HG03095 (cell line): Measurements from ENCODE around the gene CHAMP1.
"Not testable (repeated sequence)": the region's sequence is repeated elsewhere in the genome, so short reads cannot be mapped to it uniquely, and the experiment has no call there.

Source experiments
- ATAC-seq: cut with Tn5 transposase; IDR thresholded peaks from one replicate; pipeline ENCODE4 v1.9.1; 2021; ENCODE audit warnings: moderate library complexity; ENCODE audit not compliant: unreplicated experiment

The CHAMP1 gene

DNA sequence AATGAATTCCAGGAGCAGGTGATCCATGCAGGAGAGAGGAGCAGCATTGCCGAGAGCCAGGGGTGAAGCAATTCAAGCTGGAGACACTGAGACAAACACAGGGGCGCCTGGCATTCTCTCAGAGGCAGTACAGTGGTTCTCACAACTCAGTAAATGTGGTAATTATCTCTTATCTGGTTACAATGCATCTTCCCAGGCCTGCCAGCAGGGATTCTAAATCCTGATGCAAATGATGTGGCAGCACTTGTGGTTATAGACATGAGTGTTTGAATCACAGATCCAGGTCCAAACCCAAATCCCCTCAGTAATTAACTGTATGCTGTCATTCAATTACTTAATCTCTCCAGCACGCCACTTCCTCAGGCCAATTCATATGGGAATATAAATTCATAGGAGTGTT, 19.6 kb downstream of the CHAMP1 start:
- ATAC-seq, result not testable (repeated sequence)

DNA sequence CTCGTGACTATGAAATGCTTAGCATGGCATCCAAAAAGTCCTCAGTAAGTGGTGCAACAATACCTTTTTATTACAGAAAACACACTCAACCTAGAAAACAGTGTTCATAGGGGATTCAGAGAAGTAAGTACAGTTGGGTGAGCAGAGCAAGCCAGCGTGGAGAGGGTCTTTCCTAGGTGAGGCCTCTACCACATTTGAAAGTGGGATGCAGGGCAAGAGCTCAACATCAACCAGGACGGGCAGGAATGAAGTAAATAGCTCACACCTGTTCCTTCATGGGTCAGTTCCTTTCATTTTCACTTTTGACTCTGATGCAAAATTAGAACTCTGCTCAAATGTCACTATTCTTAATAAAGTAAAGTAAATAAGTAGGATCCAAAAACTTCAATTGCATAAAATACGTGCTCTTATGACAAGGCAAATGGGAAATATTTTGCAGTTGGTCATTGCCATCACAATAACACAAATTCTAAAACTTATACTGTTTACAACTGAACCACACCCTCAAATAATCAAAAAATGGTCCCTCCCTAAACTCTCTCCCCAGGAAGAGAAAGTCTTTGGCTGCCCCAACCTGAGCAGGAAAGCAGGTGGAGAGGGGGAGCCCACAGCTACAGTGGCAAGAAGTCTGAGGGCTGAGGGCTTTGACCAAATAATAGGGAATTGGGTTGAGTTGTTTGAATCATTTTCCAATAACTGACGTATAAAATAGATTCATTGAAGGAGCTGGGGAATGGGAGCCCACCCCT, 20.2 kb downstream of the CHAMP1 start:
- no peak for ATAC-seq

DNA sequence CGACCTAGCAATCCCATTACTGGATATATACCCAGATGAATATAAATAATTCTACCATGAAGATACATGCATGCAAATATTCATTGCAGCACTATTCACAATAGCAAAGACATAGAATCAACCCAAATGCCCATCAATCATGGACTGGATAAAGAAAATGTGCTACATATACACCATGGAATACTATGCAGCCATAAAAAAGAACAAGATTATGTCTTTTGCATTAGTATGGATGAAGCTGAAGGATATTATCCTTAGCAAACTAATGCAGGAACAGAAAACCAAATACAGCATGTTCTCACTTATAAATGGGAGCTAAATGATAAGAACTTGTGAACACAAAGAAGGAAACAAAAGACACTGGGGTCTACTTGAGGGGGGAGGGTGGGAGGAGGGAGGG, 22.2 kb downstream of the CHAMP1 start:
- ATAC-seq, result not testable (repeated sequence)

DNA sequence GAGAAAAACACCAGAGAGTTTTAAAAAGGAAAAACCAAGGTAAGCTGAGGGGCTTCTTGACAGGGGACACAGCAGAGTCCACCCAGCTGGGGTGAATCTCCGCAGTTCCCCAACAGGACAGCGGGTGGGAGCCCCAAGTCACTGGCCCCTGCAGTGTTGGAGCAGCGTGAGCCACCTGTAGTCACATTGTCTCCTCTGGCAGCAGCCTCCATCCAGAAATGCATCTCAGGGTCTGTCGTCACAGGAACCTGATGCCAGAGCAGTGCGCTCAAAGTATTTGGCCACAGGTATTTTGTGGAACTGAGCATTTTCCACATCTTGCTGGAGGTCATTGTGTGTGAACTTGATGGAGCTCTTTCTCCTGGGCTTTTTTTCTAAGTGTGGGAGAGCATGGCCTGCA, 24.7 kb downstream of the CHAMP1 start:
- ATAC-seq, result no peak

DNA sequence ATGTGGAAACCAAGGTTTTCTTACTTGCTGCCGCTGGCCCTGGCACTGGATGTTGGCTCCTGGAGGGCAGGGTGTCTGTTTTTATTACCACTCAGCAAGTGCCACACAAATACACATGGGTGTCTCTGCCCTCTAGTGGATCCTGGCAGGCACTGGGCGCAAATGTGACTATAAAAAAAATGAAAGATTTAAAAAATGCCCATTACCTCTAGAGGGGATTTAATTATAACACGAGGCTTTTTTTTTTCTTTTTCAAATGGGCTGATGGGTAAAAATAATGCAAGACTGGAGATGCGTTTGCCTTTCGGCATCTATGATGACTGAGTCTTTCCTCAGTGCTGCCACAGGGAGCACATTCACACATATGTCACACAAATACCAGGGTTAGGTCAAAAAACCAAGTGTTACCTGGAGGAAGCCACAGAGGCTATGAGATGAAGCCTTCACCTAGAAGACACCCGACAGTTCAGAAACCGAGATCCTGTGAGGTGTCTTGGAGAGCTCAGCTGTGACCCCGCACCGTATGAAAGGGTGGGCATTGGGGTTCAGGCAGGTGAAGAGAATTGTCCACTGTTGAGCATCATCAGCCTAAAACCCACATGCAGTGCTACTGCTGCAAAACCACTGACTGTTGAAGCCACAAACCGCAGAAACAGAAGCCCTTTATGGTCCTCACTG, 25.7 kb downstream of the CHAMP1 start:
- no peak for ATAC-seq

DNA sequence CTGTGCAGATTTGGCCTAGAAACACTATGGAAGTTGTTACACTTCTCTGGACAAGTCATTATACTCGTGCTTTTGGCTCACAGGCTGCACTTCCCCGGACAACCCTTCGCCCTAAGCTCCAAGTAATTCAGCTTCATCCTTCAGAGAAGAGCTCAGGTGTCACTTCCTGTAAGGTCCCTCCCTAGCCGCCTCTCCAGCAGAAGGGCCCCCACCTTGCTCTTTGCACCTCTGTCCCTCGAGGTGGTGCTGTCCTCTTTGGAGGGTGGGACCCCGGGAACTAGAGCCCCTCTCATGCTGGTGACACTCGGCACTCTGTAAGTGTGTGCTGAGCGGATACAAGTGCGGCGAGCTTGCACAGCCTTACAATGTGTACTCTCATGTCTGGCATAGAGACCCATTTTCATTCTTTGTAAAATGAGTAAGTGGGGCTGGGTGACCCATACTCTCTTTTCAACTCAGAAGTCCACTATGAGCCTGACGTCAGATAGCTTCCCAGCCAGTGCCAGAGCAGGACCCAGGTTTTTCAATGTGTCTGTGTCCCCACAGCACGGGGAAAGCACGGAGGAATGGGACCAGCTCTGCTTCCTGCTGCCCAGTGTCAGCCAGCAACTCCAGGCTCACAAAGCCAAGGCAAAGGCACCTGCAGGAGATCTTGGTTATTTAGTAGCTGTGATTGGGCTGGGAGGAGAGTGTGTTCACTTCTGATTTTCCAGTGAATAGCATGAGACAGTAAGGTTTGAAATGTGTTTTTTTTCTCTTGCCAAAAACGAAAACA, 26.9 kb downstream of the CHAMP1 start:
- no peak for ATAC-seq

DNA sequence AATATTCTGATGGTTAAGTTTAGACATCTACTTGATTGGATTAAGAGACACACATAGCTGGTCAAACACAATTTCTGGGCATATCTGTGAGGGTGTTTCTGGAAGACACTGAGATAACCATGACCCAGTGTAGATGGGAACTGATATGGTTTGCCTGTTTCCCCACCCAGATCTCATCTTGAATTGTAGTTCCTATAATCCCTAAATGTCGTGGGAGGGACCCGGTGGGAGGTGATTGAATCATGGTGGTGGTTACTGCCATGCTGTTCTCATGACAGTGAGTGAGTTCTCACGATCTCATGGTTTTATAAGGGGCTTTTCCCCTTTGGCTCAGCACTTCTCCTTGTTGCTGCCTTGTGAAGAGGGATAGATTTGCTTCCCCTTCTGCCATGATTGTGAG, 33.0 kb downstream of the CHAMP1 start:
- ATAC-seq, result not testable (repeated sequence)

DNA sequence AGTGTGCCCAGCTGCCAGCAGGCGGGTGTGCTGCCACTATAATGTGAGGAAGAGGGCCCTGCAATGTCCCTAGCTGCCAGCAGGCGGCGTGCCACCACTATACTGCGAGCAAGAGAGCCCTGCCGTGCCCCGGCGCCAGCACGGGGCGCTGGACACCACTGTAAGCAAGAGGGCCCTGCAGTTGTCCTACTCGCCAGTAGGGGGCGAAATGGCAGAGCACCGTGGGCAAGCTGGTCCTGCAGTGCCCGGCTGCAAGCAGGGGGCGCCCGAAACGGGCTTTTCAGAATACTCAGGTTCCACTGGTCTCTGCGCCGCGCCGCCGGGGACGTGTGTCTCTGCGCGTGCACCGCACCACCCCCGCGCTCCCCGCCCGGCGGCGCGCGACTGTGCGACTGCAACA, 38.5 kb downstream of the CHAMP1 start:
- not testable (repeated sequence) for ATAC-seq

DNA sequence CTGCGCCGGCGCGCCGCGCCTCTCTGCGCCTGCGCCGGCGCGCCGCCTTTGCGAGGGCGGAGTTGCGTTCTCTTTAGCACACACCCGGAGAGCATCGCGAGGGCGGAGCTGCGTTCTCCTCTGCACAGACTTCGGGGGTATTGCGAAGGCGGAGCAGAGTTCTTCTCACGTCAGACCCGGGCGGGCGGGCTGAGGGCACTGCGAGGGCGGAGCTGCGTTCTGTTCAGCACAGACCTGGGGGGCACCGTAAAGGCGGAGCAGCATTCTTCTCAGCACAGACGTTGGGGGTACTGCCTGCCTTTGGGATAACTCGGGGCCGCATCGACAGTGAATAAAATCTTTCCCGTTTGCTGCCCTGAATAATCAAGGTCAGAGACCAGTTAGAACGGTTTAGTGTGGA, 39.1 kb downstream of the CHAMP1 start:
- ATAC-seq, result not testable (repeated sequence)
